Stimulated activated CD8-positive, alpha-beta memory T cell treated with anti-CD3 and anti-CD28 coated beads, Interleukin-2, amount 100 ng/mL, for 48 hours (primary cell): ENCODE measurements around the gene HCFC1.
A peak's percentile ranks its signal among the peaks of the same experiment; 100 is the strongest.

Source experiments
- DNase-seq, 2 donors: peaks; one replicate each; pipeline ENCODE4 v3.0.0-alpha.2; 2020; ENCODE audit warnings: low read depth in 2 of 2

HCFC1 gene

GRCh38 chrX:153971450-153972367 lies at the start of gene HCFC1:
Gene HCFC1, minus strand, starts transcription at chrX:153971818. Its CDS starts 978 bp downstream, at chrX:153970840.
- DNase-seq, result peak; percentile 79 to 87

GRCh38 chrX:154021131-154021611 lies 49.6 kb upstream of the HCFC1 start:
- DNase-seq, result peak in 1 of 2 donors; percentile 13

GRCh38 chrX:154020536-154021115 lies 49.0 kb upstream of the HCFC1 start:
- DNase-seq, result no peak

- peak in 1 of 2 donors; percentile 32 for DNase-seq
Measured at GRCh38 chrX:154019633-154020528, 48.3 kb upstream of the HCFC1 start, which contains the start of gene IRAK1. Gene IRAK1, minus strand, starts transcription at chrX:154019902. Its CDS starts 90 bp downstream, at chrX:154019812.

- no peak for DNase-seq
Measured at GRCh38 chrX:154019061-154019621, 47.5 kb upstream of the HCFC1 start.

- DNase-seq, result no peak
Measured at GRCh38 chrX:154018518-154019060, 47.0 kb upstream of the HCFC1 start.

- DNase-seq, result no peak
Measured at GRCh38 chrX:154017766-154018517, 46.3 kb upstream of the HCFC1 start.

GRCh38 chrX:154016366-154017076 lies 44.9 kb upstream of the HCFC1 start:
- no peak for DNase-seq

GRCh38 chrX:154015581-154016264 lies 44.1 kb upstream of the HCFC1 start:
- no peak for DNase-seq

- DNase-seq, result no peak
Measured at GRCh38 chrX:154014429-154015380, 43.1 kb upstream of the HCFC1 start.

GRCh38 chrX:154013614-154014360 lies 42.2 kb upstream of the HCFC1 start:
- no peak for DNase-seq

- no peak for DNase-seq
Measured at GRCh38 chrX:154013001-154013421, 41.4 kb upstream of the HCFC1 start.

GRCh38 chrX:154012336-154012991 lies 40.8 kb upstream of the HCFC1 start:
- no peak for DNase-seq

- no peak for DNase-seq
Measured at GRCh38 chrX:154011376-154012335, 40.0 kb upstream of the HCFC1 start.

GRCh38 chrX:154010330-154011087 lies 38.9 kb upstream of the HCFC1 start:
- DNase-seq, result no peak
